ENCODE measurements around the gene CATSPER4. TPM values are rescaled to one million over a fixed set of nuclear protein-coding genes. Genes with fewer than 3 reads are reported as not detected.

The CATSPER4 gene
- total and polyA plus RNA-seq, 2 of the 13 experiments (the other 11 are each of a cell fraction or from before 2014, with no cell fraction given), result not detected

DNA sequence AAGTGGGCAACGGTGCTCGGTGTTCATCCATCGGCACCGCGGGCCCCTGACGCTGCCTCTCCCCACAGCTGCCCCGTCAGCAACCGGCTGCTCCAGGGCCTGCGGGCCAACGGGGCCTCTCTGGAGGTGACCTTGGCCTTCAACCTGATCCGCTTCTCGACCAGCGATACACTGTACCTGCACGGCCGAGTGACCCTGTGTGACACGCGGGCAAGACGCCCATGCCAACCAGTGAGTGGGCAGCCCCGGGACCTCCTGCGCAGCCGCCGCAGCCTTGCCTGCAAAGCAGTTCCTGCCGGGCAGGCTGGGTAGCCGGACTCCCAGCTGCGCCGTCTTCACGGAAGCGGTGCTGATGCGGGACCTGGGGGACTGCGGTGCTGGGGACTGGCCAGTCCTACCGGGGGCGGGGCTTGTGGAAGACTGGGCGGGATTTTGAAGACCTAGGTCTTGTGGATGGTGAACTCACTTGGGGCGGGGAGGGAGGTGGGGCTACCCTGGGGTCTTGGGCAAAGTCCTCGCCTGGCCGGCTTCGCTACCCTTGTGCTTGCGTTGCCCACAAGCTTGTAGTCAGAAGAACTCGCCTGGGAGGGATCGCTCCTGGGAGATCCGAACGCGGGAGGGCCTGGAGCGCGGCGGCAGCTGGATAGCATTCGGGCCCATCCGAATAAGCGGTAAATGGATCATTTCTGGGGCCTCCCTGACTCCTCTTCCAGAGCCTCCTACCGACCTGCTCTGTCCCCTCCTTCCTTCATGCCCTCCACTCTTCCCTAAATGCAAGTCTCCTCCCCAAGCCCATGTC lies 34.8 kb downstream of the CATSPER4 start (continued):
- TF ChIP-seq ZNF407 (CRISPR knock-in tag; IDR thresholded peaks at IDR 0.05; ENCODE audit: not compliant biosample characterization) (no peak), FLYWCH1 (CRISPR knock-in tag; IDR thresholded peaks at IDR 0.05) (no peak), GTF3A (CRISPR knock-in tag; conservative IDR thresholded peaks at IDR 0.05) (no peak), HNF4G (IDR thresholded peaks at IDR 0.05; ENCODE audit: borderline replicate concordance, low read depth, low read length) (peak; percentile 54), HNF4G (CRISPR knock-in tag; IDR thresholded peaks at IDR 0.05; ENCODE audit: borderline replicate concordance, low read depth) (peak; percentile 84), ZNF780A (CRISPR knock-in tag; IDR thresholded peaks at IDR 0.05) (no peak), ZNF256 (CRISPR knock-in tag; conservative IDR thresholded peaks at IDR 0.05) (no peak), ZNF782 (CRISPR knock-in tag; IDR thresholded peaks at IDR 0.05; ENCODE audit: borderline replicate concordance) (no peak)
- TF ChIP-seq, protein P1, sequence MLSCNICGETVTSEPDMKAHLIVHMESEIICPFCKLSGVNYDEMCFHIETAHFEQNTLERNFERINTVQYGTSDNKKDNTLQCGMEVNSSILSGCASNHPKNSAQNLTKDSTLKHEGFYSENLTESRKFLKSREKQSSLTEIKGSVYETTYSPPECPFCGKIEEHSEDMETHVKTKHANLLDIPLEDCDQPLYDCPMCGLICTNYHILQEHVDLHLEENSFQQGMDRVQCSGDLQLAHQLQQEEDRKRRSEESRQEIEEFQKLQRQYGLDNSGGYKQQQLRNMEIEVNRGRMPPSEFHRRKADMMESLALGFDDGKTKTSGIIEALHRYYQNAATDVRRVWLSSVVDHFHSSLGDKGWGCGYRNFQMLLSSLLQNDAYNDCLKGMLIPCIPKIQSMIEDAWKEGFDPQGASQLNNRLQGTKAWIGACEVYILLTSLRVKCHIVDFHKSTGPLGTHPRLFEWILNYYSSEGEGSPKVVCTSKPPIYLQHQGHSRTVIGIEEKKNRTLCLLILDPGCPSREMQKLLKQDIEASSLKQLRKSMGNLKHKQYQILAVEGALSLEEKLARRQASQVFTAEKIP (CRISPR knock-in tag; IDR thresholded peaks at IDR 0.05; ENCODE audit: borderline replicate concordance), result no peak
- TF ChIP-seq, protein P2, sequence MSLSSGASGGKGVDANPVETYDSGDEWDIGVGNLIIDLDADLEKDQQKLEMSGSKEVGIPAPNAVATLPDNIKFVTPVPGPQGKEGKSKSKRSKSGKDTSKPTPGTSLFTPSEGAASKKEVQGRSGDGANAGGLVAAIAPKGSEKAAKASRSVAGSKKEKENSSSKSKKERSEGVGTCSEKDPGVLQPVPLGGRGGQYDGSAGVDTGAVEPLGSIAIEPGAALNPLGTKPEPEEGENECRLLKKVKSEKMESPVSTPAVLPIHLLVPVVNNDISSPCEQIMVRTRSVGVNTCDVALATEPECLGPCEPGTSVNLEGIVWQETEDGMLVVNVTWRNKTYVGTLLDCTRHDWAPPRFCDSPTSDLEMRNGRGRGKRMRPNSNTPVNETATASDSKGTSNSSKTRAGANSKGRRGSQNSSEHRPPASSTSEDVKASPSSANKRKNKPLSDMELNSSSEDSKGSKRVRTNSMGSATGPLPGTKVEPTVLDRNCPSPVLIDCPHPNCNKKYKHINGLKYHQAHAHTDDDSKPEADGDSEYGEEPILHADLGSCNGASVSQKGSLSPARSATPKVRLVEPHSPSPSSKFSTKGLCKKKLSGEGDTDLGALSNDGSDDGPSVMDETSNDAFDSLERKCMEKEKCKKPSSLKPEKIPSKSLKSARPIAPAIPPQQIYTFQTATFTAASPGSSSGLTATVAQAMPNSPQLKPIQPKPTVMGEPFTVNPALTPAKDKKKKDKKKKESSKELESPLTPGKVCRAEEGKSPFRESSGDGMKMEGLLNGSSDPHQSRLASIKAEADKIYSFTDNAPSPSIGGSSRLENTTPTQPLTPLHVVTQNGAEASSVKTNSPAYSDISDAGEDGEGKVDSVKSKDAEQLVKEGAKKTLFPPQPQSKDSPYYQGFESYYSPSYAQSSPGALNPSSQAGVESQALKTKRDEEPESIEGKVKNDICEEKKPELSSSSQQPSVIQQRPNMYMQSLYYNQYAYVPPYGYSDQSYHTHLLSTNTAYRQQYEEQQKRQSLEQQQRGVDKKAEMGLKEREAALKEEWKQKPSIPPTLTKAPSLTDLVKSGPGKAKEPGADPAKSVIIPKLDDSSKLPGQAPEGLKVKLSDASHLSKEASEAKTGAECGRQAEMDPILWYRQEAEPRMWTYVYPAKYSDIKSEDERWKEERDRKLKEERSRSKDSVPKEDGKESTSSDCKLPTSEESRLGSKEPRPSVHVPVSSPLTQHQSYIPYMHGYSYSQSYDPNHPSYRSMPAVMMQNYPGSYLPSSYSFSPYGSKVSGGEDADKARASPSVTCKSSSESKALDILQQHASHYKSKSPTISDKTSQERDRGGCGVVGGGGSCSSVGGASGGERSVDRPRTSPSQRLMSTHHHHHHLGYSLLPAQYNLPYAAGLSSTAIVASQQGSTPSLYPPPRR (CRISPR knock-in tag; IDR thresholded peaks at IDR 0.05; ENCODE audit: borderline replicate concordance), result no peak; the same call in 1 of the 2 replicates
